Measurements from ENCODE around the gene SLC43A3. TPM values are rescaled to one million over a fixed set of nuclear protein-coding genes. Genes with fewer than 3 reads are reported as not detected.

SLC43A3 gene
- total and polyA plus RNA-seq, 8 donors = 1.2 to 81.7 (median 12.7) TPM

DNA sequence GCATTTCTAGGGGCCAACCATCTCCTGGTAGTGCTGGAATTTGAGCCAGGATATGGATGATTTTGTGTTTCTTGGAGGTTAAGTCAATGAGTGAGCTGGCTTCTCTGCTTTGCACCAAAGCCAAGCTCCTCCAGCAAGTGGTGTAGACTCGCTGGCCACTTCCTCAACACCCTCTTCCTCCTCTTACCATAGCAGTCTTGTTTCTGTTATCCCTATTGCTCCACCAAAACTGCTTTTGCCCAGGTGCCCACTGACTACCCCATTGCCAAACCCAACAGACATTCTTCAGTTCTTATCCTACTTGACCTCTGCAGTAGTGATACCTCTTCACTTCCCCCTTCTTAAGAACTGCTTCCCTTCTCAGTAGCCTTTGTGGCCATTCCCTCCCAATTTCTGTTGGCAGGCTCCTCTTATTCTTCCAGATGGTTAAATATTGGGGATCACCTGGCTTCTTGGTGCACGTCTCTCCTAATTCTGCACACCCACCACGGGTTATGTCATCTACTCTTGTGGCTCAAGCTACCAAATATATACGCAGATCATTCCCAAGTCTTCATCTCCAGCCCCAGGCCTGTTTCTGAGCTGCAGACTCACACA lies 29.4 kb downstream of the SLC43A3 start:
- intact Hi-C loops (cut with DNase I; ENCODE audit: low total_unique reads) = no loop called here
- no peaks in the 10 kb centered on the region for H3K4me1 ChIP-seq

DNA sequence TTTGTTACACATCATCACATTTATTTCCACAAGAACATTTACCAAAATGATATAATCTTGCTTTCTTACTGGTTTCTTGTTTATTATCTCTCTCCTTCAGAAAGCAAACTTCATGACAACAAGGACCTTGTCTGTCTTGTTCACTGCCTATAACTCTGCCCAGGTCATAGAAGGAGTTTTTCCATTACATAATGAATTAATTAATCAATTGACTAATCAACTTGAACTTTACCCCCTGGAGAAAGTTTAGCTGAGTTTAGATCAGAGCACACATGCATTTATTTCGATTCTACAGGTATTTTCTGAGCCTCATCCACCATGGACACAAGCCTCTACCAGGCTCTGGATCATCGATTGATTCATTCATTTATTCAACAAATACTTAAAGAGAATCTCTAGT lies 30.2 kb downstream of the SLC43A3 start:
- Histone ChIP-seq H3K36me3 (no peaks in the 10 kb centered on the region), H3K4me1 (no peaks in the 10 kb centered on the region), H3K27me3 (no peaks in the 10 kb centered on the region), H3K4me3 (no peak overlapping the region), H3K9me3 (no peaks in the 10 kb centered on the region), H3K27ac (no peak overlapping the region)
- intact Hi-C loops (cut with DNase I; ENCODE audit: low total_unique reads) = no loop called here
- 60 to 74% (median 62%) methylated on average over 2 of the region's 2 CpGs for WGBS, 5 donors
- TF ChIP-seq POLR2A (IDR thresholded peaks at IDR 0.05) = no peak
- TF ChIP-seq EP300 (IDR thresholded peaks at IDR 0.05) = no peak
- TF ChIP-seq, protein P1, sequence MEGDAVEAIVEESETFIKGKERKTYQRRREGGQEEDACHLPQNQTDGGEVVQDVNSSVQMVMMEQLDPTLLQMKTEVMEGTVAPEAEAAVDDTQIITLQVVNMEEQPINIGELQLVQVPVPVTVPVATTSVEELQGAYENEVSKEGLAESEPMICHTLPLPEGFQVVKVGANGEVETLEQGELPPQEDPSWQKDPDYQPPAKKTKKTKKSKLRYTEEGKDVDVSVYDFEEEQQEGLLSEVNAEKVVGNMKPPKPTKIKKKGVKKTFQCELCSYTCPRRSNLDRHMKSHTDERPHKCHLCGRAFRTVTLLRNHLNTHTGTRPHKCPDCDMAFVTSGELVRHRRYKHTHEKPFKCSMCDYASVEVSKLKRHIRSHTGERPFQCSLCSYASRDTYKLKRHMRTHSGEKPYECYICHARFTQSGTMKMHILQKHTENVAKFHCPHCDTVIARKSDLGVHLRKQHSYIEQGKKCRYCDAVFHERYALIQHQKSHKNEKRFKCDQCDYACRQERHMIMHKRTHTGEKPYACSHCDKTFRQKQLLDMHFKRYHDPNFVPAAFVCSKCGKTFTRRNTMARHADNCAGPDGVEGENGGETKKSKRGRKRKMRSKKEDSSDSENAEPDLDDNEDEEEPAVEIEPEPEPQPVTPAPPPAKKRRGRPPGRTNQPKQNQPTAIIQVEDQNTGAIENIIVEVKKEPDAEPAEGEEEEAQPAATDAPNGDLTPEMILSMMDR (IDR thresholded peaks at IDR 0.05) = no peak
- TF ChIP-seq POLR2AphosphoS5 (IDR thresholded peaks at IDR 0.05) = no peak
- no peak for DNase-seq

More for the DNA sequence above, 29.4 kb downstream of the SLC43A3 start:
- H3K9me3 ChIP-seq = no peaks in the 10 kb centered on the region
- no peaks in the 10 kb centered on the region for H3K36me3 ChIP-seq
- DNase-seq = no peak
- no peak overlapping the region for H3K27ac ChIP-seq
- no peak overlapping the region for H3K4me3 ChIP-seq
- no peak for TF ChIP-seq POLR2AphosphoS5 (IDR thresholded peaks at IDR 0.05)
- no peak for TF ChIP-seq POLR2A (IDR thresholded peaks at IDR 0.05)
- no peak for TF ChIP-seq EP300 (IDR thresholded peaks at IDR 0.05)
- TF ChIP-seq, protein P1 (IDR thresholded peaks at IDR 0.05) = no peak
- H3K27me3 ChIP-seq = no peaks in the 10 kb centered on the region
- WGBS, 5 donors = 72 to 86% (median 78%) methylated on average over 4 of the region's 4 CpGs

DNA sequence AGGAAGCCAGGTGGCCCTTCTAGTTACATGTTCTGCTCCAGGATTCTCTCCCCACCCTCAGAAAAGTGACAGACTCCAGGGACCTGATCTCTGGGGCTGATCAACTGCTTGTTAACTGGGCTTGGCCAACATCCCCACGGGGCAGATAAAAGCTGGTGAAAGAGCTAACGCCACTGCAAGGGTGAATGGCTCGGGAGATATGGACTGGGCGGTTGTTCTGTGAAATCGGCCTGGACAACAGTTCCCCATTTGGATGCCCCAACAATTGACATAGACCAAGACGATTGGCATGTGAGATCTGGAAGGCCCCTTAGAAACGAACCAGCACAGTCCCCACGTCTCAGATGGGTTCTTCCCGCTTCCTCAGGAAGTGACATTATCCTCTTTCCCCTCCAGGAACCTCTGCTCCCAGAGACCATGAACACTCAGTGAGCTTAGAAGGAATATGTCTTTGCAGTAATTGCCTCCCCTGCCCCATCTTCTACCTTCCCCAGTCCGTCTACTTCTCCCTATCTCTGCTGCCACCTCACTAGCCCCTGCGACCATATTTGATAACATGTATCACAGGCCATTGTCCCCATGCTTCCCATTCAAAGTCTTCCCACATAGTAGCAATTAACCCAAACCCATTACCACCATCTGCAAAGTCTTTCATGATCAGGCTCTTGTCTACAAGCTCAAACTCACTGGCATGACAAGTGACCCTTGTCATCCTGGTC lies 30.9 kb downstream of the SLC43A3 start:
- no peaks in the 10 kb centered on the region for H3K4me1 ChIP-seq
- no peak overlapping the region for H3K27ac ChIP-seq
- no peaks in the 10 kb centered on the region for H3K36me3 ChIP-seq
- H3K9me3 ChIP-seq = no peaks in the 10 kb centered on the region
- intact Hi-C loops (cut with DNase I; ENCODE audit: low total_unique reads) = no loop called here
- no peak for DNase-seq
- TF ChIP-seq POLR2A (IDR thresholded peaks at IDR 0.05) = no peak
- TF ChIP-seq EP300 (IDR thresholded peaks at IDR 0.05) = no peak
- TF ChIP-seq POLR2AphosphoS5 (IDR thresholded peaks at IDR 0.05) = no peak
- TF ChIP-seq, protein P1 (IDR thresholded peaks at IDR 0.05) = no peak
- WGBS, 5 donors = 79 to 83% (median 82%) methylated on average over 11 of the region's 11 CpGs
- H3K27me3 ChIP-seq = no peaks in the 10 kb centered on the region
- no peak overlapping the region for H3K4me3 ChIP-seq

DNA sequence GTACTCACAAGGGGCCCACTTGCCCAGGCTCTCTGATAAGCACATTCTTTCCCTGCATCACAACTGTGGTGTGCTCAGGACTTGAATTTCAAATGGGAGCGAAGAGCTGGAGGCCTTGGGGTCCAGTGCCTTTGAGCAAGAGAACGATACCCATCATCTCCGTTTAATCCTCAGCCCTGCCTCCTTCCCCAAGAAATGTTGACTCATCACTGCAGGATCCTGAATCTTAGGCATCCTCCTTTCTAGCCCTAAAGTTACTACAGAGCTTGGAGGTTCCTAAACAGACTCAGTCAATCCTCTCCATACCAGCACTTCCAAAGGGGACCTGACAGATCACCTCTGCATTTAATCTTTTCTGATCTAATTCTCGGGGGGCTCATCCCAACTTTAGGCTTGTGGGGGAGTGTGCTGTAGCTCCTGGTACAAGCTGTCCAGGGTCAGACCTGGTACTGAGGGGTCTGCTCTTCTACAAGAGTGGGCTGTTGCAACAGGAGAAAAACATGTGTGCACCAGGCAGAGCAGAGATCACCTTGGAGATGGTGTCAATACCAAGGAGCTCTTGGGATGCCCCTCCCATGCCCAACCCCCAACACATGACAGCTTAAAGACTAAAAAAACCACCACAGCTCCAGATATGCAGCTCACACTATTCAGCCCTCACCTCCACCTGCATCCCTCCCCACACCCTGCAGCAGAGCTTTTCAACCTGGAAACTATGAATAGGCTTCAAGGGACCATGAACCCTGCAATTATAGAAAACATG lies 32.5 kb downstream of the SLC43A3 start:
- no peaks in the 10 kb centered on the region for H3K4me1 ChIP-seq
- DNase-seq = no peak
- no peaks in the 10 kb centered on the region for H3K27me3 ChIP-seq
- H3K36me3 ChIP-seq = no peaks in the 10 kb centered on the region
- no peaks in the 10 kb centered on the region for H3K9me3 ChIP-seq
- intact Hi-C loops (cut with DNase I; ENCODE audit: low total_unique reads) = no loop called here
- H3K27ac ChIP-seq = no peak overlapping the region
- TF ChIP-seq, protein P1 (IDR thresholded peaks at IDR 0.05) = no peak
- TF ChIP-seq POLR2AphosphoS5 (IDR thresholded peaks at IDR 0.05) (no peak), POLR2A (IDR thresholded peaks at IDR 0.05) (no peak), EP300 (IDR thresholded peaks at IDR 0.05) (no peak)
- 59 to 79% (median 74%) methylated on average over 4 of the region's 4 CpGs for WGBS, 5 donors
- no peak overlapping the region for H3K4me3 ChIP-seq

Measured in stomach (tissue), 9 donors.